AG08396 (cell line): ENCODE results near the gene CSNK1D.

Experiments used
- DNase-seq: peaks from one replicate; pipeline ENCODE4 v3.0.0; 2012; ENCODE audit warnings: low spot score, mixed read lengths

CSNK1D gene

GRCh38 chr17:82238472-82239201 lies 34.9 kb downstream of the CSNK1D start:
- DNase-seq, result peak; percentile 74

DNA sequence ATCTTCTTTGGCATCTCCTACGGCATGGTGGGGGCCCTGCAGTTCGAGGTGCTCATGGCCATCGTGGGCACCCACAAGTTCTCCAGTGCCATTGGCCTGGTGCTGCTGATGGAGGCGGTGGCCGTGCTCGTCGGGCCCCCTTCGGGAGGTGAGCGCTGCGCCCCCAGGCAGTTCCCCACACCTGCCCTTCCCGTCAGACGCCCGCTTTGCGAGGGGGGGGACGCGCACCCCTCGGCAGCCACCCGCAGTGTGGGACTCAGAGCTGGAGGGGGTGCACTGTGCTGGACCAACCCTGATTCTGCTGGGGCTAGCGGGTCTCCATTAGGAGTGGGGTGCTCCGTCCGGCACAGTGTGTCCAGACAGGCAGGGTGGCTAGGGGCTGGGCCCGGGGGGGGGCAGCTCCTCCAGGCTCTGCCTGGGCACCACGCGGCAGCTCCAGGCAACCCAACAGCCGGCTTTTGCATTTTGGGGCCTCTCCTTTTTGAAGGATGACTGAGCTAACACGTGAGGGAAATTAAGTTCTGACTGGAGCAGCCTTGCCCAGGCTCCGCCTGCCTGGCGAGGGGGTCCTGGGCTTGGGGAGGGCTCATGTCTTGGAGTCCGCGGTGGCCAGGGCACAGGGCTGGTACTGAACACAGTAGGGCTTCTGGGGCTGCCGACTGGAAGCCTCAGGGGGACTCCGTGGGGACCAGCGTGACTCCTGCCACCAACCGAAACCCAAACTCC lies 35.6 kb downstream of the CSNK1D start:
- no peak for DNase-seq

DNA sequence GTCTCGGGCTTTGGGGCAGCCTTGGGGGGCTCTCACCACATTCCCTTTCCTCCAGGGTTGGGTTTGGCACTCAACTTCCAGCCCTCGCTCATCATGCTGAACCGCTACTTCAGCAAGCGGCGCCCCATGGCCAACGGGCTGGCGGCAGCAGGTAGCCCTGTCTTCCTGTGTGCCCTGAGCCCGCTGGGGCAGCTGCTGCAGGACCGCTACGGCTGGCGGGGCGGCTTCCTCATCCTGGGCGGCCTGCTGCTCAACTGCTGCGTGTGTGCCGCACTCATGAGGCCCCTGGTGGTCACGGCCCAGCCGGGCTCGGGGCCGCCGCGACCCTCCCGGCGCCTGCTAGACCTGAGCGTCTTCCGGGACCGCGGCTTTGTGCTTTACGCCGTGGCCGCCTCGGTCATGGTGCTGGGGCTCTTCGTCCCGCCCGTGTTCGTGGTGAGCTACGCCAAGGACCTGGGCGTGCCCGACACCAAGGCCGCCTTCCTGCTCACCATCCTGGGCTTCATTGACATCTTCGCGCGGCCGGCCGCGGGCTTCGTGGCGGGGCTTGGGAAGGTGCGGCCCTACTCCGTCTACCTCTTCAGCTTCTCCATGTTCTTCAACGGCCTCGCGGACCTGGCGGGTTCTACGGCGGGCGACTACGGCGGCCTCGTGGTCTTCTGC lies 36.3 kb downstream of the CSNK1D start:
- DNase-seq, result no peak

- peak; percentile 77 for DNase-seq
Observed at GRCh38 chr17:82236142-82236971, 37.1 kb downstream of the CSNK1D start.

DNA sequence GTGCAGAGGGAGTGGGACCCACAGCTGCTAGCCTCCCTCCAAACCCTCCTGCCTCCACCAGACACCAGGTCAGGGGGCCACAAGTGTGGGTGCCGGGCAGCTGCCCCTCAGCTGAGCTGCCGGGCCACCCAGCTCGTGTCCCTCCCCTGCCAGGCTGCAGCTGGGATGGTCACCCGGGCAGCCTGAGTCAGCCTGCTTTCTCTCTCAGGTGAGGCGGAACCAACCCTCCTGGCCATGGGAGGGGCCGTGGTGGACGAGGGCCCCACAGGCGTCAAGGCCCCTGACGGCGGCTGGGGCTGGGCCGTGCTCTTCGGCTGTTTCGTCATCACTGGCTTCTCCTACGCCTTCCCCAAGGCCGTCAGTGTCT lies 37.7 kb downstream of the CSNK1D start:
- DNase-seq, result no peak

- DNase-seq, result no peak
Observed at GRCh38 chr17:82235056-82235774, 38.3 kb downstream of the CSNK1D start.

DNA sequence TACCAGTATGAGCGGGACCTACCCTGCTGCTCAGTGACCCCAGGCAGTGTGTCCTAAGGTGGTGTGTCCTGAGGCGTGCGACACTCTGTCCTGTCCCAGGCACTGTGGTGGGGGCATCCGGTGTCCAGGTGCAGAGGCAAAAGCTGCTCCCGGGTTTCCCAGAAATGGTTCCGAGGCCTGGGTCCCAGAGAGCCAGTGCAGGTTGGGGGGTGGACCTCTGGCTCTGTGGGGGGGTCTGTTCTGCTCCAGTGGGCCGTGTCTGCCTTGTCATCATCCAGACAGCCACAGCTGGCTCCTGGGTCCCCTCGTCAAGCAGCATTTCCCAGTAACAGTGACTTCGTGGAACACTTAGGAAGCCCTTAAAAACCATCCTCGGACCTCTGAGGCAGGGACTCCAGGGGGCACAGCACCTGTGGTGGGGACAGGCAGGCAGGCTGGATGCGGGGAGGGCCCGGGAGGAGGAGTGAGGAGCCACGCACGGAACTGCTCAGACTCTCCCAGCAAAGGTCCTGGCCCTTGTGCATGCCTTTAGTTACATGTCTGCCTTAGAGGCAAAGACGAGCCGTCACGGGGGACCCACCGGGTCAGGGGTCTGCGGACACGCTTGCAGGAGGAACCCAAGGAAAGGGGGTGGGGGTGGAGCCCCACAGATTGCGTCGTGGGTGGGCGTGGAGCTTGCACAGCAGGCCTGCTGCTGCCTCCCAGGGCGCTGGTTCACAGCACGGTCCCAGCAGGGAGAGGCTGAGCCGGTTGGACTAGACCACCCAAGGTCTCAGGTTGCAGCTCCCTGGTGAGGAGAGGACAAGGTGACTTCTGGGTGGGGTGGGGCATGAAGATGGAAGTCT lies 39.1 kb downstream of the CSNK1D start:
- DNase-seq, result no peak

- no peak for DNase-seq
Observed at GRCh38 chr17:82232876-82233785, 40.4 kb downstream of the CSNK1D start.

GRCh38 chr17:82232322-82232820 lies 41.1 kb downstream of the CSNK1D start:
- no peak for DNase-seq

DNA sequence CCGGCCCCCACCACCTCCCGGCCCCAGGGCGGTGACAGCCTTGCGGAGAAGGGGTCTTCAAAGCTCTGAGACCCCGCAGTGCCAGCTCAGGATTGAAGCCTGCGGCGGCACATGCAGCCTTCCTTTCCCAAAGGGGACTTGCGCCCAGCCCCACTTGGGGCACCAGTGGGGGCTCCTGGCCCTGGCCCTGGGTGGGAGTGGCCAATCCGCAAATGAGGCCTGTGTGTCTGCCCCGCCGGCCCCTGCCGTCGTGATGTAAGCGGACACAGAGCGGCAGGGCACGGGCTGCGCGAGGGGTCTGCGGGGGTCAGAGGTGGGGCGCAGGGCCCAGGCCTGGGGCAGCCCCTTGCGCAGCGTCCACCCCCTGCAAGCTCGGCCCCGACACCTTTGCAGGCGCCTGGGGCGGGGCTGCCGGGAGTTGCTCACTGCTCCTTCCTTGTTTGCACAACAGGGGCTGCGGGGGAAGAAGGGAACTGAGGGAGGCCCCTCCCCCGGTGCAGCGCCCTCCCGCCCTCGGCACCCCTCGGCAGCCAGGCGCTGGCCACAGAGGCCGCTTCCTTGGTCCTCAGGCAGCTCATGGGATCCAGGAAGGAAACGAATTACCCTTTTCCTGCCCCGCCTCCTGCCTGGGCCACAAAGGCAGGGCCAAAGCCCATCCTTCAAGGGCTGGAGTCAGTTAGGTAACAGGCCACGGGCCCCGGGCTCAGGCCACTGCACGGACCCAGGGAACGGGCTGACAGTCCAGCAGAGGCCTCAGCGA lies 41.8 kb downstream of the CSNK1D start:
- DNase-seq, result peak; percentile 61

DNA sequence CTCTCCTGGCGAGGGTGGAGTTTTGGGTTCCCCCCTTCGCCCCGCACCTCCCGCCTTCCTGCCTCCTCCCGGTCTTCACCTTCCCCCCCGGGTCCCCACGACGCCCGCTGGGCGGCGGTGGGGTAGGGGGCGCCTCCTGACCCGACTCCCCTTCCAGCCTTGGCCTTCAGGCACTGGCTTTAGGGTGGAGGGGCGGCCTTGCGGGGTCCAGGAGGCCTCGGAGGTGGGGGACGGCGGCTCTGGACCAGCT lies 42.3 kb downstream of the CSNK1D start:
- DNase-seq, result no peak

- DNase-seq, result peak; percentile 93
Observed at GRCh38 chr17:82230609-82231311, 42.7 kb downstream of the CSNK1D start.

DNA sequence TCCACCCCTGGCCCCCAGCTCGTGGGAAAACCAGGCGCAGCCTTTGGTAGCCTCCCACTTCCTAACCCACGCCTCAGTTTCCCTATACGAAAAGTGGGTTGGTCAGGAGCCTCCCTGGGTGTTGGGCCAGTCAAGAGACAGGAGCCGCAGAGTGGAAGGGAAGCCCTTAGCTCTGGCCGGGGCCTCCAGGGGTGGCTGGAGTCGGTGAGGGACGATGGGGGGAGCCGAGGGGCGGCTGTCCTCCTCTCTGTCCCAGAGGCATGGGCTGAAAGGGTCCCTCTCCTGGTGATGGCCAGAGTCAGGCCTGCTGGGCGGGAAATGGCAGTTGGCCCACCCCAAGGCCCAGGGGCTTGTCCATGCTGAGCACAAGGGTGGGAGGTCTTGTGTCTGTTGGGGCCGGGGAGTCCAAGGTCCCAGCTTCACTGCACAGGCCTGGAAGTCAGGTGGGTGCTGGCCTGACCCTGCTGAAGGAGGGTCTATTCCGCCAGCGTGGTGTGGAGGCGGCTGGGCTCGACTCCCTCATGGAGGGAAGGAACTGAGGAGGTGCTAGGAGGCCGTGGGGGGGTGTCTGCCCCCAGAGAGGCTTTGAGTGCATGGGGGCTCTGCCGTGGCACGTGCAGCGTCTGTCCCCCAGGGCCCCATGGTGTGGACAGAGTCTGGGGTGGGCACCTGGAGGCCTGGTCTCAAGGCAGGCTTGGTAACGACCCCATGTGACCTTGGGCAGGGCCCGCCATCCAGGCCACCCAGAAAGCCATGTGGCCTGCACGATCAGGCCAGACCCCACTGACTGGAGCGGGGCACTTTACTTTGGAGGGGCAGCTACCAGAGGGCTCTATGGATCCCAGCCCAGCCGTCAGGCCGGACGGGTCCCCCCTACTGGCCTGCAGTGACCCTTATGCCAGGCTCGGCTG lies 43.5 kb downstream of the CSNK1D start:
- DNase-seq, result peak; percentile 38

DNA sequence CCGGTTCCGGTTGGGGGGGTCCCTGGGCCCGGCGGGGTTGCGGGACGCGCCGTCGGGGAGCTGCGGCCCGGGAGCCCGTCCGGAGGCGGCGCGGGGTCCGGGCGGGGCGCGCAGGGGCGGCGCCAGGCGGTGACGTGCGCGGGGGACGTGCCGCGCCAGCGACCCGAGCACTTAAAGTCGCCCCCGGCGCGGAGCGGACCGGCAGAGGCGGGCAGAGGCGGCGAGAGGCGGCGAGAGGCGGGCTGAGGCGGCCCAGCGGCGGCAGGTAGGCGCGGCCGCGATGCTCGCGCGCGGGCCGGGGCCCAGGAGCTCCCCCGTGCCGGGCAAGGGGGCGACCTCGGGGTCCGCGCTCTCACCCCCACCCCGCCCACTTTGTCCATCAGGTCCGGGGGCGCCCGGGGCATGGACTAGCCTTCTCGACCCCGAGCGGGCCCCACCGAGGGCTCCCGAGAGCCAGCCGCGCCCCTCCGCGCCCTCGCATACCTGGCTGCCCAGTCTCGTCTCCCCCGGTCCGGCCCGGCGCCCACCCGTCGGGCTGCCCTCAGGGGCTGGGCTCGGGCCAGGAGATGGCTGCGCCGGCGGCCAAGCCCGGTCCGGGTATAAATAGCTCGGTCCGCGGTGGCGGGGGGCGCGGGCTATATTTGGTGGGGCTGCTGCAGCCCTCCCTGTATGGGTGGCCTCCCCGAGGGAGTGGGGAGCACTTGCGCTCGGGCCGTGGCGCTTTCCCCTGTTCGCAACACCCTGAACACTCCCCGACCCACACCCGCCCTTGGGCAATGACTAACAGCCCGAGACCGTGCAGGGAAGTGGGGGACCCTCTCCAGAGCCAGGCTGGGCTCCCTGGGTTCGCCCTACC lies 44.4 kb downstream of the CSNK1D start, which contains the start of gene SLC16A3:
SLC16A3 (plus strand) TSS at position 201 of the 856 bp plus-strand sequence. CDS start 6,967 bp downstream, outside the sequence.
- DNase-seq, result peak; percentile 95

DNA sequence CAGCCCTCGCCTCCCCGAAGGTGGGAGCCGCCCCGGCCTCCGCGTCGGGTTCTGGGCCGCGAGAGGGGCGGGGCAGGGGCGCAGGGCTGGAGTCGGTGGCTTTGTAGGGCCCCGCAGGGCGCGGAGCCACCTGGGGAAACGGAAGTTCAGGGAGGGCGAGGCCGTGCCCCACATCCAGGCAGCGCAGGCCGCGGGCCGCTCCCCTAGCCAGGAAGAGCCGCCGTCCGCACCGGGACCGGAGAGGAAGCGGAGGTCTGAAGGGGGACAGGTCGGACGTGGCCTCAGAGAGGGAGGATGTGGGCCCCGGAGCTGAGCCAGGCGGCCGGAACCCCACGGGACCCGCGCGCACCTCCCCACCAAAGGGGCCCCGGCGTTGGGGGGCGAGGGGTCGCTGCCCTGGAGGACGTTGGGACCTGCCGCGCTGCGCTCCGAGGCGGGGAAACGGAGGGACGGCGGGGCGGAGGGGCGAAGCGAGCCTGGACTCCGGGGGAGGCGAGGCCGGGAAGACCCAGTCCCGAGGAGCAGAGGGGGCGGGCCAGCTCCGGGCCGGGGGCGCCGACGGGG lies 45.1 kb downstream of the CSNK1D start:
- no peak for DNase-seq
